ENCODE results near the gene OMD.

The OMD gene

GRCh38 chr9:92402826-92403745, 21.2 kb downstream of the OMD start:
- no peak overlapping the region for H3K27ac ChIP-seq

GRCh38 chr9:92402360-92402759, 21.9 kb downstream of the OMD start:
- TF ChIP-seq CTCF (conservative IDR thresholded peaks at IDR 0.05), result no peak
- TF ChIP-seq ZFX (IDR thresholded peaks at IDR 0.05), result no peak
- no peak overlapping the region for H3K27ac ChIP-seq

More at GRCh38 chr9:92402826-92403745, 21.2 kb downstream of the OMD start:
- no peak for TF ChIP-seq CTCF (conservative IDR thresholded peaks at IDR 0.05)
- TF ChIP-seq ZFX (IDR thresholded peaks at IDR 0.05), result no peak

GRCh38 chr9:92397853-92398252, 26.4 kb downstream of the OMD start:
- no peak for TF ChIP-seq CTCF (conservative IDR thresholded peaks at IDR 0.05)
- TF ChIP-seq ZFX (IDR thresholded peaks at IDR 0.05), result no peak
- H3K27ac ChIP-seq, result peak overlapping the region; percentile 46; the same call in 1 of the 2 replicates

- H3K27ac ChIP-seq, result no peak overlapping the region
- TF ChIP-seq ZFX (IDR thresholded peaks at IDR 0.05), result no peak
- TF ChIP-seq CTCF (conservative IDR thresholded peaks at IDR 0.05), result no peak
Observed at GRCh38 chr9:92395617-92396016, 28.7 kb downstream of the OMD start.

GRCh38 chr9:92393686-92394085, 30.6 kb downstream of the OMD start:
- no peak overlapping the region for H3K27ac ChIP-seq
- TF ChIP-seq CTCF (conservative IDR thresholded peaks at IDR 0.05) (no peak), ZFX (IDR thresholded peaks at IDR 0.05) (no peak)

GRCh38 chr9:92392690-92393089, 31.6 kb downstream of the OMD start:
- no peak overlapping the region for H3K27ac ChIP-seq
- TF ChIP-seq ZFX (IDR thresholded peaks at IDR 0.05), result no peak
- TF ChIP-seq CTCF (conservative IDR thresholded peaks at IDR 0.05), result no peak

GRCh38 chr9:92385953-92386352, 38.3 kb downstream of the OMD start:
- no peak overlapping the region for H3K27ac ChIP-seq
- no peak for TF ChIP-seq CTCF (conservative IDR thresholded peaks at IDR 0.05)
- TF ChIP-seq ZFX (IDR thresholded peaks at IDR 0.05), result no peak
